IMR-90 (cell line): ENCODE data around the gene HMOX2. TPM values are rescaled to one million over a fixed set of nuclear protein-coding genes. Genes with fewer than 3 reads are reported as not detected.
A peak's percentile ranks its signal among the peaks of the same experiment; 100 is the strongest.

Experiments
- ATAC-seq: fragments of 200-7000 bp; cut with Tn5 transposase; 2 replicates; pipeline ENCODE4 v1.9.1; 2020; ENCODE audit warnings: low read depth, mild to moderate bottlenecking, moderate library complexity
- BruUV-seq: library from RNA; stranded (reverse); fragments of 400-500 nt; replicated peaks from 2 replicates; lab custom pipeline; 2021; lab: Mats Ljungman, UMichigan
- CTCF ChIA-PET: fragments of 300-600 bp; formaldehyde crosslinking; extraction: SDS; loops from one replicate; lab custom pipeline; 2021; ENCODE audit warnings: antibody characterized with exemption; lab: Yijun Ruan, JAX
- POLR2A ChIA-PET: fragments of 300-600 bp; sonication (Branson Sonifier 250); formaldehyde crosslinking; loops from one replicate; lab custom pipeline; 2022; ENCODE audit warnings: antibody characterized with exemption; ENCODE audit not compliant: unreplicated experiment; lab: Charles Lee
- DNase-seq: peaks from one replicate; pipeline ENCODE4 v3.0.0; 2013
- H2AFZ ChIP-seq: replicated peaks from 2 replicates; pipeline ENCODE3; 2013; ENCODE audit warnings: low read length, mild to moderate bottlenecking; ENCODE audit not compliant: poor library complexity
- H2AK5ac ChIP-seq: 2 replicates; pipeline ENCODE4 v1.6.1; 2013; ENCODE audit warnings: low read depth, low read length, inconsistent platforms
- H2AK9ac ChIP-seq: replicated peaks from 2 replicates; pipeline ENCODE3; 2013; ENCODE audit warnings: mild to moderate bottlenecking, low read depth, low read length, moderate library complexity; ENCODE audit not compliant: poor library complexity
- H2BK120ac ChIP-seq: 2 replicates; pipeline ENCODE4 v1.6.1; 2013; ENCODE audit warnings: low read depth, low read length, inconsistent platforms
- H2BK15ac ChIP-seq: 3 replicates; pipeline ENCODE4 v1.6.1; 2013; ENCODE audit warnings: low read depth, low read length, inconsistent platforms
- H2BK20ac ChIP-seq: 2 replicates; pipeline ENCODE4 v1.6.1; 2013; ENCODE audit warnings: low read depth, mild to moderate bottlenecking, inconsistent platforms, low read length, moderate library complexity
- H2BK5ac ChIP-seq: 2 replicates; pipeline ENCODE4 v1.6.1; 2013; ENCODE audit warnings: mild to moderate bottlenecking, low read depth, low read length, inconsistent platforms; ENCODE audit not compliant: poor library complexity, severe bottlenecking
- H3K14ac ChIP-seq: replicated peaks from 2 replicates; pipeline ENCODE4 v1.6.1; 2013; ENCODE audit warnings: low read depth, low read length, inconsistent platforms
- H3K18ac ChIP-seq: 2 replicates; pipeline ENCODE4 v1.6.1; 2013; ENCODE audit warnings: low read depth, low read length, control low read depth
- H3K23ac ChIP-seq: 2 replicates; pipeline ENCODE4 v1.6.1; 2013; ENCODE audit warnings: low read depth, low read length, inconsistent platforms
- H3K27ac ChIP-seq: 2 replicates; pipeline ENCODE4 v1.5.1; 2013; ENCODE audit warnings: mild to moderate bottlenecking, control low read depth, low read length; ENCODE audit not compliant: insufficient read depth
- H3K27me3 ChIP-seq: 2 replicates; pipeline ENCODE4 v1.6.1; 2013; ENCODE audit warnings: low read length; ENCODE audit not compliant: control insufficient read depth, insufficient read depth
- H3K36me3 ChIP-seq: 2 replicates; pipeline ENCODE4 v1.6.1; 2013; ENCODE audit warnings: low read length, mixed read lengths; ENCODE audit not compliant: control insufficient read depth, insufficient read depth
- H3K4ac ChIP-seq: 2 replicates; pipeline ENCODE4 v1.6.1; 2013; ENCODE audit warnings: low read depth, low read length, inconsistent platforms
- H3K4me1 ChIP-seq: 2 replicates; pipeline ENCODE4 v1.6.1; 2013; ENCODE audit warnings: low read length, mixed read lengths; ENCODE audit not compliant: control insufficient read depth, insufficient read depth
- H3K4me2 ChIP-seq: 2 replicates; pipeline ENCODE4 v1.6.1; 2013; ENCODE audit warnings: low read depth, mild to moderate bottlenecking, control low read depth, low read length, moderate library complexity
- H3K4me3 ChIP-seq: 2 replicates; pipeline ENCODE4 v1.5.1; 2013; ENCODE audit warnings: low read depth, mild to moderate bottlenecking, control low read depth, low read length, moderate library complexity; ENCODE audit not compliant: insufficient read depth
- H3K56ac ChIP-seq: 2 replicates; pipeline ENCODE4 v1.6.1; 2013; ENCODE audit warnings: low read length, inconsistent platforms; ENCODE audit not compliant: insufficient read depth; ENCODE audit errors: extremely low read depth
- H3K79me1 ChIP-seq, 2 experiments: 2 replicates each; pipeline ENCODE4 v1.6.1; 2013; ENCODE audit warnings: low read length in 2 of 2, inconsistent platforms in 1 of 2, low read depth in 1 of 2
- H3K9ac ChIP-seq: 2 replicates; pipeline ENCODE4 v1.6.1; 2013; ENCODE audit warnings: low read depth, low read length, control low read depth
- H3K9me1 ChIP-seq: 2 replicates; pipeline ENCODE4 v1.6.1; 2013; ENCODE audit warnings: low read length, inconsistent platforms; ENCODE audit not compliant: insufficient read depth
- H3K9me3 ChIP-seq: 2 replicates; pipeline ENCODE4 v1.6.1; 2013; ENCODE audit warnings: low read length; ENCODE audit not compliant: control insufficient read depth, insufficient read depth
- H4K20me1 ChIP-seq: 2 replicates; pipeline ENCODE4 v1.6.1; 2013; ENCODE audit warnings: low read length, inconsistent platforms; ENCODE audit not compliant: insufficient read depth
- H4K5ac ChIP-seq: 2 replicates; pipeline ENCODE4 v1.6.1; 2013; ENCODE audit warnings: mild to moderate bottlenecking, low read depth, low read length, control low read depth
- H4K8ac ChIP-seq, 2 experiments: 2 replicates each; pipeline ENCODE4 v1.6.1; 2013; ENCODE audit warnings: low read depth in 2 of 2, low read length in 2 of 2, control low read depth in 1 of 2, inconsistent platforms in 1 of 2
- H4K91ac ChIP-seq: 2 replicates; pipeline ENCODE4 v1.6.1; 2013; ENCODE audit warnings: low read depth, low read length, inconsistent platforms; ENCODE audit not compliant: insufficient read depth
- BHLHE40 ChIP-seq: fragments of 150-350 bp; IDR thresholded peaks from 2 replicates; pipeline ENCODE4 v1.6.1; 2016; ENCODE audit warnings: mild to moderate bottlenecking, low read depth, low read length
- CEBPB ChIP-seq: IDR thresholded peaks from 2 replicates; pipeline ENCODE4 v1.6.1; 2012; ENCODE audit warnings: low read depth, low read length, improper control_type of control experiment
- CHD1 ChIP-seq: IDR thresholded peaks from 2 replicates; pipeline ENCODE4 v1.6.1; 2012; ENCODE audit warnings: low read depth, low read length, improper control_type of control experiment
- ELK1 ChIP-seq: fragments of 150-350 bp; IDR thresholded peaks from 2 replicates; pipeline ENCODE4 v1.6.1; 2016; ENCODE audit warnings: low read depth, mild to moderate bottlenecking, low read length, moderate library complexity, borderline replicate concordance
- FOS ChIP-seq: fragments of 150-350 bp; IDR thresholded peaks from 2 replicates; pipeline ENCODE4 v1.6.1; 2016; ENCODE audit warnings: low read depth, low read length
- MAFK ChIP-seq: IDR thresholded peaks from 2 replicates; pipeline ENCODE4 v1.6.1; 2012; ENCODE audit warnings: low read depth, low read length, improper control_type of control experiment
- MXI1 ChIP-seq: IDR thresholded peaks from 2 replicates; pipeline ENCODE4 v1.6.1; 2012; ENCODE audit warnings: low read depth, mild to moderate bottlenecking, low read length, moderate library complexity, borderline replicate concordance
- NFE2L2 ChIP-seq: fragments of 150-350 bp; IDR thresholded peaks from 2 replicates; pipeline ENCODE4 v1.6.1; 2016; ENCODE audit warnings: low read depth, mild to moderate bottlenecking, low read length
- POLR2A ChIP-seq: IDR thresholded peaks from 2 replicates; pipeline ENCODE4 v1.6.1; 2012; ENCODE audit warnings: mild to moderate bottlenecking, low read depth, low read length
- RAD21 ChIP-seq: IDR thresholded peaks from 2 replicates; pipeline ENCODE4 v1.6.1; 2012; ENCODE audit warnings: low read length, improper control_type of control experiment
- RCOR1 ChIP-seq: IDR thresholded peaks from 2 replicates; pipeline ENCODE4 v1.6.1; 2012; ENCODE audit warnings: mild to moderate bottlenecking, low read length, improper control_type of control experiment; ENCODE audit not compliant: insufficient replicate concordance
- RFX5 ChIP-seq: IDR thresholded peaks from 2 replicates; pipeline ENCODE4 v1.8.0; 2012; ENCODE audit warnings: low read depth, mild to moderate bottlenecking, low read length, moderate library complexity
- SMC3 ChIP-seq: fragments of 150-350 bp; IDR thresholded peaks from 2 replicates; pipeline ENCODE4 v1.6.1; 2016; ENCODE audit warnings: low read depth, mild to moderate bottlenecking, antibody characterized with exemption, low read length, moderate library complexity
- USF2 ChIP-seq: fragments of 150-350 bp; IDR thresholded peaks from 2 replicates; pipeline ENCODE4 v1.6.1; 2017; ENCODE audit warnings: mild to moderate bottlenecking, antibody characterized with exemption, low read length, low read depth
- WGBS, 2 experiments: methylation state at CpG; one replicate each; pipeline versions ENCODE4 v1.1.5 to v1.1.7; 2013; ENCODE audit warnings: missing lambda C conversion rate in 2 of 2; ENCODE audit not compliant: insufficient read length in 1 of 2; ENCODE audit errors: extremely low coverage in 2 of 2; 5-methylcytosine and 5-hydroxymethylcytosine counted together
- dilution Hi-C: fragments of 300-500 bp; cut with HindIII; formaldehyde crosslinking; loops from one replicate; pipeline ENCODE4 v1.14.3; 2018; ENCODE audit warnings: low sequenced_read_pairs; ENCODE audit not compliant: unreplicated experiment
- in situ Hi-C: fragments of 300-500 bp; cut with MboI; formaldehyde crosslinking; loops from 3 replicates; pipeline ENCODE4 v1.14.3; 2019; ENCODE audit warnings: low sequenced_read_pairs, inconsistent platforms, mixed read lengths
- intact Hi-C: fragments of 100-400 bp; cut with micrococcal nuclease; formaldehyde crosslinking; loops from 2 replicates; pipeline ENCODE4 v1.10.0; 2022
- polyA plus RNA-seq, 3 experiments: library from polyadenylated mRNA; depleted of rRNA; stranded (reverse); fragments of >200 nt; gene quantifications; 2 replicates each; pipeline ENCODE4 v1.2.3, GENCODE V29; 2012; ENCODE audit warnings: low replicate concordance in 1 of 3
- total RNA-seq: library from RNA; depleted of rRNA; stranded (reverse); fragments of >200 nt; gene quantifications from 2 replicates; pipeline ENCODE4 v1.2.3, GENCODE V29; 2012
- TF ChIP-seq, protein P1 (sequence below): conservative IDR thresholded peaks from 2 replicates; pipeline ENCODE4 v1.5.1; 2012; ENCODE audit warnings: mild to moderate bottlenecking, low read depth, low read length, improper control_type of control experiment

HMOX2 gene
- total and polyA plus RNA-seq, 2 of the 4 experiments (the other 2 are of a cell fraction): 93.9 to 98.8 TPM

- Histone ChIP-seq H3K27me3 (no peaks in the 10 kb centered on the region), H2BK20ac (peak overlapping the region; percentile 88), H3K4ac (peak overlapping the region; percentile 73), H4K91ac (peak overlapping the region; percentile 78), H3K9me3 (no peaks in the 10 kb centered on the region), H2BK15ac (peak overlapping the region; percentile 50; the same call in 1 of the 3 replicates), H2AK5ac (peak overlapping the region; percentile 15), H4K5ac (peak overlapping the region; percentile 27; the same call in 1 of the 2 replicates), H3K4me1 (peaks cover 25% of the 10 kb centered on the region), H2BK5ac (peak overlapping the region; percentile 87), H3K27ac (peak overlapping the region; percentile 43; the same call in 1 of the 2 replicates), H3K23ac (peak overlapping the region; percentile 69; the same call in 1 of the 2 replicates), H4K8ac (peak overlapping the region in 1 of 2 experiments; percentile 54; a peak in 2 of 4 replicates), H3K36me3 (no peaks in the 10 kb centered on the region; the same call in 1 of the 2 replicates), H3K9ac (no peak overlapping the region), H2AK9ac (peak overlapping the region; percentile 33), H4K20me1 (peaks cover 14% of the 10 kb centered on the region), H3K9me1 (peaks cover 35% of the 10 kb centered on the region), H2BK120ac (peak overlapping the region; percentile 84), H2AFZ (peak overlapping the region; percentile 38), H3K18ac (peak overlapping the region; percentile 46; the same call in 1 of the 2 replicates), H3K4me3 (no peak overlapping the region), H3K56ac (peak overlapping the region; percentile 68; the same call in 1 of the 2 replicates), H3K14ac (peak overlapping the region; percentile 73), H3K79me1 (peaks cover 34 to 88% of the 10 kb centered on the region in 2 experiments), H3K4me2 (peak overlapping the region; percentile 66)
- ChIA-PET POLR2A (interaction anchor here (1.6 kb wide), 1 partner anchor 10 kb away, joined by 4 read pairs; no protein-coding TSS in a partner anchor), CTCF (interaction anchor here (0.6 to 1.7 kb wide), 4 partner anchors 22 to 183 kb away, joined by 3 to 5 read pairs (median 4); no protein-coding TSS in a partner anchor)
- WGBS, 2 experiments: 25% methylated on average over 2 of the region's 3 CpGs; no CpG with 5 or more reads in 1 of the 2 experiments
- DNase-seq (peak; percentile 88), ATAC-seq (peak; percentile 87)
- BruUV-seq: no TSS peak
- intact Hi-C loops: no loop called here
- dilution Hi-C loops: no loop called here
- in situ Hi-C loops: loop anchor here (25.0 kb wide), 1 partner anchor 462 kb away; the partner anchor contains the start of gene SEC14L5
- no peak for TF ChIP-seq CHD1
- TF ChIP-seq NFE2L2: no peak
- TF ChIP-seq ELK1: no peak
- TF ChIP-seq, protein P1, sequence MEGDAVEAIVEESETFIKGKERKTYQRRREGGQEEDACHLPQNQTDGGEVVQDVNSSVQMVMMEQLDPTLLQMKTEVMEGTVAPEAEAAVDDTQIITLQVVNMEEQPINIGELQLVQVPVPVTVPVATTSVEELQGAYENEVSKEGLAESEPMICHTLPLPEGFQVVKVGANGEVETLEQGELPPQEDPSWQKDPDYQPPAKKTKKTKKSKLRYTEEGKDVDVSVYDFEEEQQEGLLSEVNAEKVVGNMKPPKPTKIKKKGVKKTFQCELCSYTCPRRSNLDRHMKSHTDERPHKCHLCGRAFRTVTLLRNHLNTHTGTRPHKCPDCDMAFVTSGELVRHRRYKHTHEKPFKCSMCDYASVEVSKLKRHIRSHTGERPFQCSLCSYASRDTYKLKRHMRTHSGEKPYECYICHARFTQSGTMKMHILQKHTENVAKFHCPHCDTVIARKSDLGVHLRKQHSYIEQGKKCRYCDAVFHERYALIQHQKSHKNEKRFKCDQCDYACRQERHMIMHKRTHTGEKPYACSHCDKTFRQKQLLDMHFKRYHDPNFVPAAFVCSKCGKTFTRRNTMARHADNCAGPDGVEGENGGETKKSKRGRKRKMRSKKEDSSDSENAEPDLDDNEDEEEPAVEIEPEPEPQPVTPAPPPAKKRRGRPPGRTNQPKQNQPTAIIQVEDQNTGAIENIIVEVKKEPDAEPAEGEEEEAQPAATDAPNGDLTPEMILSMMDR: no peak
- peak; percentile 69 for TF ChIP-seq MAFK
- peak; percentile 89 for TF ChIP-seq FOS
- peak; percentile 69 for TF ChIP-seq MXI1
- no peak for TF ChIP-seq POLR2A
- TF ChIP-seq USF2: no peak
- peak; percentile 46; the same call in 1 of the 2 replicates for TF ChIP-seq BHLHE40
- TF ChIP-seq RCOR1: peak; percentile 69
- TF ChIP-seq CEBPB: peak; percentile 56
- TF ChIP-seq SMC3: no peak
- TF ChIP-seq RAD21: no peak
- no peak for TF ChIP-seq RFX5
Measured at GRCh38 chr16:4500272-4500671, 24.1 kb downstream of the HMOX2 start.
